K562 (cell line): ENCODE results near the gene APOM. TPM values are rescaled to one million over a fixed set of nuclear protein-coding genes. Genes with fewer than 3 reads are reported as not detected.

Experiments used
- ETS2 ChIP-seq: IDR thresholded peaks from 2 replicates; pipeline ENCODE4 v1.6.1; 2016; ENCODE audit warnings: borderline replicate concordance, missing genetic modification characterization, mild to moderate bottlenecking, moderate library complexity, missing compliant biosample characterization; ENCODE audit not compliant: poor library complexity, severe bottlenecking
- FOXK1 ChIP-seq: sonication (generic); formaldehyde crosslinking; IDR thresholded peaks from 2 replicates; pipeline ENCODE4 v1.8.0; 2022; ENCODE audit warnings: missing genetic modification reagents, mild to moderate bottlenecking, borderline replicate concordance
- HMG20B ChIP-seq: fragments of 250-450 bp; sonication (Bioruptor Pico); IDR thresholded peaks from 2 replicates; pipeline ENCODE4 v1.5.0; 2021; ENCODE audit warnings: mild to moderate bottlenecking
- KLF16 ChIP-seq: IDR thresholded peaks from 2 replicates; pipeline ENCODE4 v1.6.1; 2016; ENCODE audit warnings: antibody characterized with exemption
- RCOR1 ChIP-seq, 2 experiments: IDR thresholded peaks; 2 replicates each; pipeline ENCODE4 v1.6.1; 2012; ENCODE audit warnings: low read depth in 2 of 2, low read length in 2 of 2, borderline replicate concordance in 1 of 2, improper control_type of control experiment in 1 of 2
- TCF7 ChIP-seq: sonication (generic); IDR thresholded peaks from 2 replicates; pipeline ENCODE4 v1.6.1; 2016; ENCODE audit warnings: antibody characterized with exemption, borderline replicate concordance
- WHSC1 ChIP-seq: IDR thresholded peaks from one replicate; pipeline ENCODE4 v1.6.1; 2012; ENCODE audit warnings: low read length, control low read depth, inconsistent platforms
- ZFP30 ChIP-seq: fragments of 250-450 bp; sonication (Bioruptor Pico); IDR thresholded peaks from 2 replicates; pipeline ENCODE4 v1.8.0; 2022; ENCODE audit warnings: moderate library complexity, mild to moderate bottlenecking, inconsistent platforms, borderline replicate concordance
- ZNF224 ChIP-seq: sonication (generic); formaldehyde crosslinking; IDR thresholded peaks from 2 replicates; pipeline ENCODE4 v1.8.0; 2022; ENCODE audit warnings: mild to moderate bottlenecking, missing genetic modification reagents
- ZNF316 ChIP-seq: fragments of 450-650 bp; IDR thresholded peaks from 2 replicates; pipeline ENCODE4 v1.6.1; 2016
- ZNF79 ChIP-seq: fragments of 250-450 bp; sonication (Bioruptor Pico); IDR thresholded peaks from 2 replicates; pipeline ENCODE4 v1.4.0; 2020; ENCODE audit warnings: low read depth, mild to moderate bottlenecking, moderate library complexity
- polyA plus RNA-seq, 8 experiments: library from polyadenylated mRNA; depleted of rRNA in 4 of 8; stranded (reverse) in 5 of 8; unstranded in 3 of 8; fragments of >200 nt; fragmentation: Nextera tagmentation in 2 of 8; fragmentation: Illumina TruSeq in 1 of 8; extraction: Ambion mirVana in 2 of 8; extraction: Trizol in 1 of 8; gene quantifications; 2 replicates each; pipeline versions ENCODE4 v1.2.1 to v1.2.3, GENCODE V29; 2011 to 2014; ENCODE audit warnings: inconsistent platforms in 1 of 8, missing spikeins in 1 of 8
- total RNA-seq, 7 experiments: library from RNA; depleted of rRNA in 6 of 7; stranded (reverse); fragments of >200 nt in 6 of 7; fragmentation: Illumina TruSeq in 2 of 7; extraction: Trizol in 2 of 7; gene quantifications; 2 replicates each; pipeline versions ENCODE4 v1.2.1 to v1.2.3, GENCODE V29; 2011 to 2021; ENCODE audit warnings: low replicate concordance in 1 of 7
- TF ChIP-seq, protein P1 (sequence below): fragments of 250-450 bp; sonication (Bioruptor Pico); IDR thresholded peaks from 2 replicates; pipeline ENCODE4 v1.4.0; 2020
- TF ChIP-seq, protein P2 (sequence below), 2 experiments: fragments of 250-450 bp in 1 of 2; fragments of 450-650 bp in 1 of 2; sonication (Bioruptor Pico) in 1 of 2; IDR thresholded peaks; 2 replicates each; pipeline versions ENCODE4 v1.6.1 to v1.8.0; 2016 to 2021; ENCODE audit warnings: mild to moderate bottlenecking in 2 of 2, moderate library complexity in 2 of 2, missing compliant biosample characterization in 1 of 2, missing genetic modification characterization in 1 of 2
- TF ChIP-seq, protein P3 (sequence below): sonication (generic); IDR thresholded peaks from 2 replicates; pipeline ENCODE4 v1.6.1; 2016
- TF ChIP-seq, protein P4 (sequence below), 2 experiments: fragments of 450-650 bp in 1 of 2; sonication (generic) in 1 of 2; formaldehyde crosslinking in 1 of 2; IDR thresholded peaks in 1 of 2; conservative IDR thresholded peaks in 1 of 2; 2 replicates each; pipeline versions ENCODE4 v1.6.1 to v1.8.1; 2016 to 2023; ENCODE audit warnings: mild to moderate bottlenecking in 2 of 2, moderate library complexity in 2 of 2, inconsistent platforms in 1 of 2, missing genetic modification reagents in 1 of 2
- TF ChIP-seq, protein P5 (sequence below): fragments of 250-450 bp; sonication (Bioruptor Pico); IDR thresholded peaks from 2 replicates; pipeline ENCODE4 v1.5.0; 2020; ENCODE audit warnings: mild to moderate bottlenecking

Gene APOM
- total and polyA plus RNA-seq, 9 of the 15 experiments (the other 6 are each of a cell fraction or from before 2014, with no cell fraction given), result 5.7 to 24.3 (median 10.4) TPM

DNA sequence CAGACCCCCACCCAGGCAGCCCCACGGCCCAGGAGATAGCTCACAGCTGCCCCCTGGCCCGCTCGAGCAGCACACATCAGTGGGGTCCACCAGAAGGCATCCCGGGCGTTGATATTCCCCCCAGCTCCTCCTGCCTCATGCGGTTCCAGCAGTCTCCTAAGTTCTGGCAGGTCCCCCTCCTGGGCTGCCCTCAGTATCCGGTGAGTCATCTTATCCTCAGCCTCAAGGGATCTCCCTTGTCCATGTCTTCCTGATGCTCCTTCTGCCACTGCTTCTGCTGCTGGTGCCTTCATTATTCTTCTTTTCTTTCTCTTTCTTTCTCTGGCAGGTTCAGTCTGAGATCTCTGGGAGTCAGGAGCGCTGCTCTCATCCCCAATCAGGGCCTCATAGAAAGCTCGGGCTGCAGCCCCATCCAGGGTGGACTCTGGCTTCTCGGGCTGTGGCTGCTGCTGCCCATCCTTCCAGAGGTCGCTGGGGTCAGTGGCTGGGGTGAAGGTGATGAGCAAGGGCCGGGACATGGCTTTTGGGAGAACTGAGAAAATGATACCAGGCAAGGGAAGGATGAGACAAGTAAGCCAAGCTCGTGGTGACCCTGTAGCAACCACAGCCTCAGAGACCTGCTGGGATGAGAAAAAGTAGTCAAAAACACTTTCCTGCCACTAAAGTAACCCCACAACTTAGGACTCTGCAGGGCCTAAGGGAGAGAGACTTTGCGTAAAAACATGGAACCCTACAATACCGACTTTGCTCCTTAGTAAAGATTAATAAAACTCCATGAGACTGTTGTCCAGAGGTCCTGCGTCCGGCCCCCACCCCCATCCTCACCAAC, 8.5 kb downstream of the APOM start (continued):
- TF ChIP-seq, protein P1, sequence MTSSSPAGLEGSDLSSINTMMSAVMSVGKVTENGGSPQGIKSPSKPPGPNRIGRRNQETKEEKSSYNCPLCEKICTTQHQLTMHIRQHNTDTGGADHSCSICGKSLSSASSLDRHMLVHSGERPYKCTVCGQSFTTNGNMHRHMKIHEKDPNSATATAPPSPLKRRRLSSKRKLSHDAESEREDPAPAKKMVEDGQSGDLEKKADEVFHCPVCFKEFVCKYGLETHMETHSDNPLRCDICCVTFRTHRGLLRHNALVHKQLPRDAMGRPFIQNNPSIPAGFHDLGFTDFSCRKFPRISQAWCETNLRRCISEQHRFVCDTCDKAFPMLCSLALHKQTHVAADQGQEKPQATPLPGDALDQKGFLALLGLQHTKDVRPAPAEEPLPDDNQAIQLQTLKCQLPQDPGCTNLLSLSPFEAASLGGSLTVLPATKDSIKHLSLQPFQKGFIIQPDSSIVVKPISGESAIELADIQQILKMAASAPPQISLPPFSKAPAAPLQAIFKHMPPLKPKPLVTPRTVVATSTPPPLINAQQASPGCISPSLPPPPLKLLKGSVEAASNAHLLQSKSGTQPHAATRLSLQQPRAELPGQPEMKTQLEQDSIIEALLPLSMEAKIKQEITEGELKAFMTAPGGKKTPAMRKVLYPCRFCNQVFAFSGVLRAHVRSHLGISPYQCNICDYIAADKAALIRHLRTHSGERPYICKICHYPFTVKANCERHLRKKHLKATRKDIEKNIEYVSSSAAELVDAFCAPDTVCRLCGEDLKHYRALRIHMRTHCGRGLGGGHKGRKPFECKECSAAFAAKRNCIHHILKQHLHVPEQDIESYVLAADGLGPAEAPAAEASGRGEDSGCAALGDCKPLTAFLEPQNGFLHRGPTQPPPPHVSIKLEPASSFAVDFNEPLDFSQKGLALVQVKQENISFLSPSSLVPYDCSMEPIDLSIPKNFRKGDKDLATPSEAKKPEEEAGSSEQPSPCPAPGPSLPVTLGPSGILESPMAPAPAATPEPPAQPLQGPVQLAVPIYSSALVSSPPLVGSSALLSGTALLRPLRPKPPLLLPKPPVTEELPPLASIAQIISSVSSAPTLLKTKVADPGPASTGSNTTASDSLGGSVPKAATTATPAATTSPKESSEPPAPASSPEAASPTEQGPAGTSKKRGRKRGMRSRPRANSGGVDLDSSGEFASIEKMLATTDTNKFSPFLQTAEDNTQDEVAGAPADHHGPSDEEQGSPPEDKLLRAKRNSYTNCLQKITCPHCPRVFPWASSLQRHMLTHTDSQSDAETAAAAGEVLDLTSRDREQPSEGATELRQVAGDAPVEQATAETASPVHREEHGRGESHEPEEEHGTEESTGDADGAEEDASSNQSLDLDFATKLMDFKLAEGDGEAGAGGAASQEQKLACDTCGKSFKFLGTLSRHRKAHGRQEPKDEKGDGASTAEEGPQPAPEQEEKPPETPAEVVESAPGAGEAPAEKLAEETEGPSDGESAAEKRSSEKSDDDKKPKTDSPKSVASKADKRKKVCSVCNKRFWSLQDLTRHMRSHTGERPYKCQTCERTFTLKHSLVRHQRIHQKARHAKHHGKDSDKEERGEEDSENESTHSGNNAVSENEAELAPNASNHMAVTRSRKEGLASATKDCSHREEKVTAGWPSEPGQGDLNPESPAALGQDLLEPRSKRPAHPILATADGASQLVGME (CRISPR knock-in tag), result peak; percentile 55
- TF ChIP-seq HMG20B (CRISPR knock-in tag), result no peak
- TF ChIP-seq, protein P2, sequence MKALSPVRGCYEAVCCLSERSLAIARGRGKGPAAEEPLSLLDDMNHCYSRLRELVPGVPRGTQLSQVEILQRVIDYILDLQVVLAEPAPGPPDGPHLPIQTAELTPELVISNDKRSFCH (CRISPR knock-in tag; IDR thresholded peaks at IDR 0.05), result no peak
- TF ChIP-seq, protein P2 (tag; IDR thresholded peaks at IDR 0.05), result no peak
- TF ChIP-seq, protein P3, sequence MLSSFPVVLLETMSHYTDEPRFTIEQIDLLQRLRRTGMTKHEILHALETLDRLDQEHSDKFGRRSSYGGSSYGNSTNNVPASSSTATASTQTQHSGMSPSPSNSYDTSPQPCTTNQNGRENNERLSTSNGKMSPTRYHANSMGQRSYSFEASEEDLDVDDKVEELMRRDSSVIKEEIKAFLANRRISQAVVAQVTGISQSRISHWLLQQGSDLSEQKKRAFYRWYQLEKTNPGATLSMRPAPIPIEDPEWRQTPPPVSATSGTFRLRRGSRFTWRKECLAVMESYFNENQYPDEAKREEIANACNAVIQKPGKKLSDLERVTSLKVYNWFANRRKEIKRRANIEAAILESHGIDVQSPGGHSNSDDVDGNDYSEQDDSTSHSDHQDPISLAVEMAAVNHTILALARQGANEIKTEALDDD, result 0 out of 2 replicates have a peak, but pooled peaks have one; percentile 3
- TF ChIP-seq, protein P4, sequence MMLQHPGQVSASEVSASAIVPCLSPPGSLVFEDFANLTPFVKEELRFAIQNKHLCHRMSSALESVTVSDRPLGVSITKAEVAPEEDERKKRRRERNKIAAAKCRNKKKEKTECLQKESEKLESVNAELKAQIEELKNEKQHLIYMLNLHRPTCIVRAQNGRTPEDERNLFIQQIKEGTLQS (IDR thresholded peaks at IDR 0.05), result no peak
- TF ChIP-seq, protein P4 (CRISPR knock-in tag; conservative IDR thresholded peaks at IDR 0.05), result peak; percentile 85
- peak in 1 of 2 experiments; percentile 91; a peak in 1 of 4 replicates for TF ChIP-seq RCOR1 (IDR thresholded peaks at IDR 0.05; ENCODE audit: borderline replicate concordance in 1 of 2, low read depth in 2 of 2, low read length in 2 of 2)
- TF ChIP-seq ZNF79 (CRISPR knock-in tag), result no peak
- TF ChIP-seq, protein P5, sequence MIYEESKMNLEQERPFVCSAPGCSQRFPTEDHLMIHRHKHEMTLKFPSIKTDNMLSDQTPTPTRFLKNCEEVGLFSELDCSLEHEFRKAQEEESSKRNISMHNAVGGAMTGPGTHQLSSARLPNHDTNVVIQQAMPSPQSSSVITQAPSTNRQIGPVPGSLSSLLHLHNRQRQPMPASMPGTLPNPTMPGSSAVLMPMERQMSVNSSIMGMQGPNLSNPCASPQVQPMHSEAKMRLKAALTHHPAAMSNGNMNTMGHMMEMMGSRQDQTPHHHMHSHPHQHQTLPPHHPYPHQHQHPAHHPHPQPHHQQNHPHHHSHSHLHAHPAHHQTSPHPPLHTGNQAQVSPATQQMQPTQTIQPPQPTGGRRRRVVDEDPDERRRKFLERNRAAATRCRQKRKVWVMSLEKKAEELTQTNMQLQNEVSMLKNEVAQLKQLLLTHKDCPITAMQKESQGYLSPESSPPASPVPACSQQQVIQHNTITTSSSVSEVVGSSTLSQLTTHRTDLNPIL (CRISPR knock-in tag), result no peak
- TF ChIP-seq ZFP30 (CRISPR knock-in tag), result no peak
- no peak for TF ChIP-seq WHSC1
- TF ChIP-seq ZNF224, result 0 out of 2 replicates have a peak, but pooled peaks have one; percentile 35
- no peak for TF ChIP-seq TCF7
- TF ChIP-seq ETS2 (tag), result no peak
- TF ChIP-seq KLF16, result no peak
- peak; percentile 64 for TF ChIP-seq ZNF316
- no peak; the same call in 1 of the 2 replicates for TF ChIP-seq FOXK1 (CRISPR knock-in tag)
